GM23338 (cell line): ENCODE data around the gene MAPK11. TPM values are rescaled to one million over a fixed set of nuclear protein-coding genes. Genes with fewer than 3 reads are reported as not detected.

Experiments used
- ATAC-seq: fragments of 200-7000 bp; cut with Tn5 transposase; 3 replicates; pipeline ENCODE4 v1.9.1; 2020
- DNase-seq: peaks from one replicate; pipeline ENCODE4 v3.0.0-alpha.2; 2015; ENCODE audit warnings: low spot score
- H2AFZ ChIP-seq: fragments of 200-600 bp; sonication (generic); 2 replicates; pipeline ENCODE4 v1.8.0; 2016; ENCODE audit warnings: antibody characterized with exemption, mild to moderate bottlenecking, moderate library complexity
- H3F3A ChIP-seq: fragments of 200-600 bp; sonication (generic); replicated peaks from 2 replicates; pipeline ENCODE4 v1.8.0; 2017; ENCODE audit warnings: antibody characterized with exemption, mixed run types, low read depth
- H3K27ac ChIP-seq: fragments of 200-600 bp; sonication (generic); 2 replicates; pipeline ENCODE4 v1.6.1; 2016; ENCODE audit warnings: low read depth
- H3K27me3 ChIP-seq: fragments of 200-600 bp; sonication (generic); 2 replicates; pipeline ENCODE4 v1.8.0; 2016; ENCODE audit warnings: mild to moderate bottlenecking, mixed run types, moderate library complexity; ENCODE audit not compliant: insufficient read depth
- H3K36me3 ChIP-seq: fragments of 200-600 bp; sonication (generic); 2 replicates; pipeline ENCODE4 v1.8.0; 2016; ENCODE audit warnings: mild to moderate bottlenecking; ENCODE audit not compliant: insufficient read depth
- H3K4me1 ChIP-seq: fragments of 200-600 bp; sonication (generic); 2 replicates; pipeline ENCODE4 v1.8.0; 2016; ENCODE audit warnings: mild to moderate bottlenecking, moderate library complexity; ENCODE audit not compliant: insufficient read depth
- H3K4me2 ChIP-seq: fragments of 200-600 bp; sonication (generic); 2 replicates; pipeline ENCODE4 v1.7.1; 2017; ENCODE audit warnings: mixed run types
- H3K4me3 ChIP-seq: fragments of 200-600 bp; sonication (generic); 2 replicates; pipeline ENCODE4 v1.6.1; 2016; ENCODE audit warnings: mixed run types
- H3K79me2 ChIP-seq: fragments of 200-600 bp; sonication (generic); replicated peaks from 2 replicates; pipeline ENCODE4 v1.8.0; 2017; ENCODE audit warnings: mild to moderate bottlenecking; ENCODE audit not compliant: insufficient read depth
- H3K9me2 ChIP-seq: fragments of 200-600 bp; sonication (generic); 2 replicates; pipeline ENCODE4 v1.8.0; 2017; ENCODE audit not compliant: insufficient read depth
- H4K20me1 ChIP-seq: fragments of 200-600 bp; sonication (generic); replicated peaks from 2 replicates; pipeline ENCODE4 v1.8.0; 2017; ENCODE audit warnings: mild to moderate bottlenecking; ENCODE audit not compliant: insufficient read depth
- H3K27ac Mint-ChIP-seq: 2 replicates; pipeline ENCODE4 v1.8.0; 2020; ENCODE audit warnings: inconsistent platforms, mild to moderate bottlenecking, moderate library complexity, mixed read lengths
- H3K27me3 Mint-ChIP-seq: 3 replicates; pipeline ENCODE4 v1.8.0; 2022; ENCODE audit warnings: low read depth, mild to moderate bottlenecking, moderate library complexity, mixed read lengths, inconsistent platforms; ENCODE audit not compliant: insufficient read depth, poor library complexity
- H3K36me3 Mint-ChIP-seq: 3 replicates; pipeline ENCODE4 v1.8.0; 2021; ENCODE audit warnings: low read depth, mild to moderate bottlenecking, inconsistent platforms, moderate library complexity, mixed read lengths
- H3K4me1 Mint-ChIP-seq: 3 replicates; pipeline ENCODE4 v1.8.0; 2020; ENCODE audit warnings: mild to moderate bottlenecking, inconsistent platforms, mixed read lengths
- H3K4me3 Mint-ChIP-seq: 3 replicates; pipeline ENCODE4 v1.8.0; 2021; ENCODE audit warnings: moderate library complexity, mild to moderate bottlenecking, inconsistent platforms, mixed read lengths
- H3K9me3 Mint-ChIP-seq: 3 replicates; pipeline ENCODE4 v1.8.0; 2020; ENCODE audit warnings: moderate library complexity, mild to moderate bottlenecking, inconsistent platforms, mixed read lengths
- CREB1 ChIP-seq: fragments of 250-450 bp; sonication (Bioruptor Pico); IDR thresholded peaks from 2 replicates; pipeline ENCODE4 v1.5.0; 2020; ENCODE audit warnings: low read depth, mild to moderate bottlenecking, moderate library complexity
- CTCF ChIP-seq, 2 experiments: fragments of 200-600 bp in 1 of 2; sonication (generic) in 1 of 2; conservative IDR thresholded peaks; 2 replicates each; pipeline versions ENCODE4 v1.5.1 to v1.6.1; 2016 to 2017; ENCODE audit warnings: antibody characterized with exemption in 2 of 2, low read depth in 2 of 2, mild to moderate bottlenecking in 2 of 2, moderate library complexity in 1 of 2
- ETS1 ChIP-seq: IDR thresholded peaks from 2 replicates; pipeline ENCODE4 v1.6.1; 2016; ENCODE audit warnings: antibody characterized with exemption
- EZH2 ChIP-seq: fragments of 200-600 bp; sonication (generic); IDR thresholded peaks from one replicate; pipeline ENCODE4 v1.8.0; 2017; ENCODE audit warnings: antibody characterized with exemption, mild to moderate bottlenecking, low read depth; ENCODE audit not compliant: unreplicated experiment
- EZH2phosphoT487 ChIP-seq: fragments of 200-600 bp; sonication (generic); IDR thresholded peaks from one replicate; pipeline ENCODE4 v1.8.1; 2018; ENCODE audit warnings: antibody characterized with exemption; ENCODE audit not compliant: unreplicated experiment
- JUNB ChIP-seq: IDR thresholded peaks from one replicate; pipeline ENCODE4 v1.6.1; 2016; ENCODE audit warnings: antibody characterized with exemption; ENCODE audit not compliant: unreplicated experiment
- NANOG ChIP-seq: IDR thresholded peaks from 2 replicates; pipeline ENCODE4 v1.6.1; 2016; ENCODE audit warnings: antibody characterized with exemption, borderline replicate concordance
- POLR2AphosphoS5 ChIP-seq: IDR thresholded peaks from 2 replicates; pipeline ENCODE4 v1.6.1; 2016; ENCODE audit warnings: antibody characterized with exemption, low read depth
- STAT1 ChIP-seq: IDR thresholded peaks from one replicate; pipeline ENCODE4 v1.6.1; 2016; ENCODE audit warnings: antibody characterized with exemption; ENCODE audit not compliant: unreplicated experiment
- ZNF114 ChIP-seq: fragments of 250-450 bp; sonication (Bioruptor Pico); IDR thresholded peaks from 2 replicates; pipeline ENCODE4 v1.5.0; 2020; ENCODE audit warnings: mild to moderate bottlenecking, moderate library complexity
- ZNF331 ChIP-seq: fragments of 250-450 bp; sonication (Bioruptor Pico); IDR thresholded peaks from 2 replicates; pipeline ENCODE4 v1.5.0; 2020; ENCODE audit warnings: low read depth, mild to moderate bottlenecking, moderate library complexity
- polyA plus RNA-seq: library from polyadenylated mRNA; unstranded; fragments of >200 nt; fragmentation: Nextera tagmentation; extraction: Ambion mirVana; gene quantifications from 2 replicates; pipeline ENCODE4 v1.2.1, GENCODE V29; 2016
- total RNA-seq: library from RNA; depleted of rRNA; stranded (reverse); fragments of >200 nt; shearing (Covaris generic); gene quantifications from 2 replicates; pipeline ENCODE4 v1.2.3, GENCODE V29; 2014
- TF ChIP-seq, protein P1 (sequence below): IDR thresholded peaks from one replicate; pipeline ENCODE4 v1.6.1; 2018; ENCODE audit warnings: antibody characterized with exemption; ENCODE audit not compliant: unreplicated experiment
- TF ChIP-seq, protein P2 (sequence below): fragments of 250-450 bp; sonication (Bioruptor Pico); IDR thresholded peaks from 2 replicates; pipeline ENCODE4 v1.5.0; 2020; ENCODE audit warnings: mild to moderate bottlenecking, moderate library complexity

Gene MAPK11
- total and polyA plus RNA-seq, 2 experiments from 2014 or later = 0.34 to 1.9 TPM

GRCh38 chr22:50228366-50228765 is 41.8 kb downstream of the MAPK11 start:
- Mint-ChIP-seq H3K36me3 (peaks cover 15% of the 10 kb centered on the region), H3K4me3 (no peak overlapping the region), H3K27ac (no peak overlapping the region; the same call in 1 of the 2 replicates), H3K4me1 (no peaks in the 10 kb centered on the region), H3K27me3 (peaks cover 8% of the 10 kb centered on the region), H3K9me3 (no peaks in the 10 kb centered on the region)
- no peak overlapping the region for H3K4me2 ChIP-seq
- H2AFZ ChIP-seq = no peak overlapping the region
- no peak for TF ChIP-seq ZNF331 (CRISPR knock-in tag)
- TF ChIP-seq ZNF114 (CRISPR knock-in tag) = no peak
- TF ChIP-seq POLR2AphosphoS5 = no peak
- TF ChIP-seq STAT1 = no peak
- TF ChIP-seq ETS1 = no peak
- TF ChIP-seq EZH2 = no peak
- TF ChIP-seq, protein P1, sequence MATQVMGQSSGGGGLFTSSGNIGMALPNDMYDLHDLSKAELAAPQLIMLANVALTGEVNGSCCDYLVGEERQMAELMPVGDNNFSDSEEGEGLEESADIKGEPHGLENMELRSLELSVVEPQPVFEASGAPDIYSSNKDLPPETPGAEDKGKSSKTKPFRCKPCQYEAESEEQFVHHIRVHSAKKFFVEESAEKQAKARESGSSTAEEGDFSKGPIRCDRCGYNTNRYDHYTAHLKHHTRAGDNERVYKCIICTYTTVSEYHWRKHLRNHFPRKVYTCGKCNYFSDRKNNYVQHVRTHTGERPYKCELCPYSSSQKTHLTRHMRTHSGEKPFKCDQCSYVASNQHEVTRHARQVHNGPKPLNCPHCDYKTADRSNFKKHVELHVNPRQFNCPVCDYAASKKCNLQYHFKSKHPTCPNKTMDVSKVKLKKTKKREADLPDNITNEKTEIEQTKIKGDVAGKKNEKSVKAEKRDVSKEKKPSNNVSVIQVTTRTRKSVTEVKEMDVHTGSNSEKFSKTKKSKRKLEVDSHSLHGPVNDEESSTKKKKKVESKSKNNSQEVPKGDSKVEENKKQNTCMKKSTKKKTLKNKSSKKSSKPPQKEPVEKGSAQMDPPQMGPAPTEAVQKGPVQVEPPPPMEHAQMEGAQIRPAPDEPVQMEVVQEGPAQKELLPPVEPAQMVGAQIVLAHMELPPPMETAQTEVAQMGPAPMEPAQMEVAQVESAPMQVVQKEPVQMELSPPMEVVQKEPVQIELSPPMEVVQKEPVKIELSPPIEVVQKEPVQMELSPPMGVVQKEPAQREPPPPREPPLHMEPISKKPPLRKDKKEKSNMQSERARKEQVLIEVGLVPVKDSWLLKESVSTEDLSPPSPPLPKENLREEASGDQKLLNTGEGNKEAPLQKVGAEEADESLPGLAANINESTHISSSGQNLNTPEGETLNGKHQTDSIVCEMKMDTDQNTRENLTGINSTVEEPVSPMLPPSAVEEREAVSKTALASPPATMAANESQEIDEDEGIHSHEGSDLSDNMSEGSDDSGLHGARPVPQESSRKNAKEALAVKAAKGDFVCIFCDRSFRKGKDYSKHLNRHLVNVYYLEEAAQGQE = no peak
- TF ChIP-seq CTCF (conservative IDR thresholded peaks at IDR 0.05; ENCODE audit: low read depth in 2 of 2) = no peak
- TF ChIP-seq, protein P2, sequence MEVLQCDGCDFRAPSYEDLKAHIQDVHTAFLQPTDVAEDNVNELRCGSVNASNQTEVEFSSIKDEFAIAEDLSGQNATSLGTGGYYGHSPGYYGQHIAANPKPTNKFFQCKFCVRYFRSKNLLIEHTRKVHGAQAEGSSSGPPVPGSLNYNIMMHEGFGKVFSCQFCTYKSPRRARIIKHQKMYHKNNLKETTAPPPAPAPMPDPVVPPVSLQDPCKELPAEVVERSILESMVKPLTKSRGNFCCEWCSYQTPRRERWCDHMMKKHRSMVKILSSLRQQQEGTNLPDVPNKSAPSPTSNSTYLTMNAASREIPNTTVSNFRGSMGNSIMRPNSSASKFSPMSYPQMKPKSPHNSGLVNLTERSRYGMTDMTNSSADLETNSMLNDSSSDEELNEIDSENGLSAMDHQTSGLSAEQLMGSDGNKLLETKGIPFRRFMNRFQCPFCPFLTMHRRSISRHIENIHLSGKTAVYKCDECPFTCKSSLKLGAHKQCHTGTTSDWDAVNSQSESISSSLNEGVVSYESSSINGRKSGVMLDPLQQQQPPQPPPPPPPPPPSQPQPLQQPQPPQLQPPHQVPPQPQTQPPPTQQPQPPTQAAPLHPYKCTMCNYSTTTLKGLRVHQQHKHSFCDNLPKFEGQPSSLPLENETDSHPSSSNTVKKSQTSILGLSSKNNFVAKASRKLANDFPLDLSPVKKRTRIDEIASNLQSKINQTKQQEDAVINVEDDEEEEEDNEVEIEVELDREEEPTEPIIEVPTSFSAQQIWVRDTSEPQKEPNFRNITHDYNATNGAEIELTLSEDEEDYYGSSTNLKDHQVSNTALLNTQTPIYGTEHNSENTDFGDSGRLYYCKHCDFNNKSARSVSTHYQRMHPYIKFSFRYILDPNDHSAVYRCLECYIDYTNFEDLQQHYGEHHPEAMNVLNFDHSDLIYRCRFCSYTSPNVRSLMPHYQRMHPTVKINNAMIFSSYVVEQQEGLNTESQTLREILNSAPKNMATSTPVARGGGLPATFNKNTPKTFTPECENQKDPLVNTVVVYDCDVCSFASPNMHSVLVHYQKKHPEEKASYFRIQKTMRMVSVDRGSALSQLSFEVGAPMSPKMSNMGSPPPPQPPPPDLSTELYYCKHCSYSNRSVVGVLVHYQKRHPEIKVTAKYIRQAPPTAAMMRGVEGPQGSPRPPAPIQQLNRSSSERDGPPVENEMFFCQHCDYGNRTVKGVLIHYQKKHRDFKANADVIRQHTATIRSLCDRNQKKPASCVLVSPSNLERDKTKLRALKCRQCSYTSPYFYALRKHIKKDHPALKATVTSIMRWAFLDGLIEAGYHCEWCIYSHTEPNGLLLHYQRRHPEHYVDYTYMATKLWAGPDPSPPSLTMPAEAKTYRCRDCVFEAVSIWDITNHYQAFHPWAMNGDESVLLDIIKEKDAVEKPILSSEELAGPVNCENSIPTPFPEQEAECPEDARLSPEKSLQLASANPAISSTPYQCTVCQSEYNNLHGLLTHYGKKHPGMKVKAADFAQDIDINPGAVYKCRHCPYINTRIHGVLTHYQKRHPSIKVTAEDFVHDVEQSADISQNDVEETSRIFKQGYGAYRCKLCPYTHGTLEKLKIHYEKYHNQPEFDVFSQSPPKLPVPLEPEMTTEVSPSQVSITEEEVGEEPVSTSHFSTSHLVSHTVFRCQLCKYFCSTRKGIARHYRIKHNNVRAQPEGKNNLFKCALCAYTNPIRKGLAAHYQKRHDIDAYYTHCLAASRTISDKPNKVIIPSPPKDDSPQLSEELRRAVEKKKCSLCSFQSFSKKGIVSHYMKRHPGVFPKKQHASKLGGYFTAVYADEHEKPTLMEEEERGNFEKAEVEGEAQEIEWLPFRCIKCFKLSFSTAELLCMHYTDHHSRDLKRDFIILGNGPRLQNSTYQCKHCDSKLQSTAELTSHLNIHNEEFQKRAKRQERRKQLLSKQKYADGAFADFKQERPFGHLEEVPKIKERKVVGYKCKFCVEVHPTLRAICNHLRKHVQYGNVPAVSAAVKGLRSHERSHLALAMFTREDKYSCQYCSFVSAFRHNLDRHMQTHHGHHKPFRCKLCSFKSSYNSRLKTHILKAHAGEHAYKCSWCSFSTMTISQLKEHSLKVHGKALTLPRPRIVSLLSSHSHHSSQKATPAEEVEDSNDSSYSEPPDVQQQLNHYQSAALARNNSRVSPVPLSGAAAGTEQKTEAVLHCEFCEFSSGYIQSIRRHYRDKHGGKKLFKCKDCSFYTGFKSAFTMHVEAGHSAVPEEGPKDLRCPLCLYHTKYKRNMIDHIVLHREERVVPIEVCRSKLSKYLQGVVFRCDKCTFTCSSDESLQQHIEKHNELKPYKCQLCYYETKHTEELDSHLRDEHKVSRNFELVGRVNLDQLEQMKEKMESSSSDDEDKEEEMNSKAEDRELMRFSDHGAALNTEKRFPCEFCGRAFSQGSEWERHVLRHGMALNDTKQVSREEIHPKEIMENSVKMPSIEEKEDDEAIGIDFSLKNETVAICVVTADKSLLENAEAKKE (CRISPR knock-in tag) = no peak
- TF ChIP-seq EZH2phosphoT487 = no peak
- TF ChIP-seq JUNB = no peak
- TF ChIP-seq CREB1 (CRISPR knock-in tag) = no peak
- no peak for TF ChIP-seq NANOG
- 0 out of 2 replicates have a peak, but pooled peaks cover 2% of the 10 kb centered on the region for H3K79me2 ChIP-seq
- H3K4me1 ChIP-seq = no peaks in the 10 kb centered on the region
- no peaks in the 10 kb centered on the region for H3K9me2 ChIP-seq
- no peak overlapping the region for H3K4me3 ChIP-seq
- no peak for DNase-seq
- H3K36me3 ChIP-seq = no peaks in the 10 kb centered on the region
- no peak overlapping the region for H3K27ac ChIP-seq
- no peak for ATAC-seq
- H3F3A ChIP-seq = 0 out of 2 replicates have a peak, but pooled peaks cover 3% of the 10 kb centered on the region
- H4K20me1 ChIP-seq = peaks cover 9% of the 10 kb centered on the region
- H3K27me3 ChIP-seq = no peaks in the 10 kb centered on the region
